ENCODE data around the gene GUCD1.
A peak's percentile ranks its signal among the peaks of the same experiment; 100 is the strongest.

GUCD1 gene

DNA sequence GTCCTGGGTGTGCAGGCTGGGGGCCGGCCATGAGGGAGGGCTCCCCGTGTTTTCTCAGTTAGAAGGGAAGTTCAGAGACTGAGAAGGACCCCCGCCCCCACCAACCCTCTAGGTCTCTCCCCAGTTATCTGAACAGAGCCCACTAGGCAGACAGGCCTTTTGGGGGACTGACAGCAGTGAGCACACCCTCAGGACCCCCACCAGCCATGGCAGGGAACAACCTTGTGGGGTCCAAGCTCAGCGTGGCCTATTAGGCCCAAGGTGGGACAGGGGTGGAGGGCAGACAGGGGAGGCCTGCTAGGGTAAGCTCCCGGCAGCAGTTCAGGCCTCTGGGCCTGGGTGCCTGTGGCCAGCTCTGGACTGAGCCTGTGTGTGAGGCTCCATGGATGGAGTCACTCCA lies 32.3 kb upstream of the GUCD1 start:
- TF ChIP-seq, protein P1, sequence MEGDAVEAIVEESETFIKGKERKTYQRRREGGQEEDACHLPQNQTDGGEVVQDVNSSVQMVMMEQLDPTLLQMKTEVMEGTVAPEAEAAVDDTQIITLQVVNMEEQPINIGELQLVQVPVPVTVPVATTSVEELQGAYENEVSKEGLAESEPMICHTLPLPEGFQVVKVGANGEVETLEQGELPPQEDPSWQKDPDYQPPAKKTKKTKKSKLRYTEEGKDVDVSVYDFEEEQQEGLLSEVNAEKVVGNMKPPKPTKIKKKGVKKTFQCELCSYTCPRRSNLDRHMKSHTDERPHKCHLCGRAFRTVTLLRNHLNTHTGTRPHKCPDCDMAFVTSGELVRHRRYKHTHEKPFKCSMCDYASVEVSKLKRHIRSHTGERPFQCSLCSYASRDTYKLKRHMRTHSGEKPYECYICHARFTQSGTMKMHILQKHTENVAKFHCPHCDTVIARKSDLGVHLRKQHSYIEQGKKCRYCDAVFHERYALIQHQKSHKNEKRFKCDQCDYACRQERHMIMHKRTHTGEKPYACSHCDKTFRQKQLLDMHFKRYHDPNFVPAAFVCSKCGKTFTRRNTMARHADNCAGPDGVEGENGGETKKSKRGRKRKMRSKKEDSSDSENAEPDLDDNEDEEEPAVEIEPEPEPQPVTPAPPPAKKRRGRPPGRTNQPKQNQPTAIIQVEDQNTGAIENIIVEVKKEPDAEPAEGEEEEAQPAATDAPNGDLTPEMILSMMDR (IDR thresholded peaks at IDR 0.05; ENCODE audit: insufficient read depth, low read depth, low read length, missing control alignments): no peak
- DNase-seq (ENCODE audit: low read depth): no peak
- no peak overlapping the region for H3K4me3 ChIP-seq (ENCODE audit: low read length)

- no peak overlapping the region for H3K4me3 ChIP-seq (ENCODE audit: low read length)
- TF ChIP-seq, protein P1 (IDR thresholded peaks at IDR 0.05; ENCODE audit: insufficient read depth, low read depth, low read length, missing control alignments): no peak
- DNase-seq (ENCODE audit: low read depth): no peak
These were observed 31.1 kb upstream of the GUCD1 start for GRCh38 chr22:24585927-24586546.

- no peak overlapping the region for H3K4me3 ChIP-seq (ENCODE audit: low read length)
- no peak for DNase-seq (ENCODE audit: low read depth)
- TF ChIP-seq, protein P1 (IDR thresholded peaks at IDR 0.05; ENCODE audit: insufficient read depth, low read depth, low read length, missing control alignments): no peak
These were observed 30.5 kb upstream of the GUCD1 start for GRCh38 chr22:24585461-24585860.

- TF ChIP-seq, protein P1 (IDR thresholded peaks at IDR 0.05; ENCODE audit: insufficient read depth, low read depth, low read length, missing control alignments): no peak
- no peak overlapping the region for H3K4me3 ChIP-seq (ENCODE audit: low read length)
- DNase-seq (ENCODE audit: low read depth): no peak
These were observed 30.0 kb upstream of the GUCD1 start for GRCh38 chr22:24584871-24585411.

GRCh38 chr22:24584166-24584790 lies 29.3 kb upstream of the GUCD1 start:
- TF ChIP-seq, protein P1 (IDR thresholded peaks at IDR 0.05; ENCODE audit: insufficient read depth, low read depth, low read length, missing control alignments): no peak
- H3K4me3 ChIP-seq (ENCODE audit: low read length): no peak overlapping the region
- DNase-seq (ENCODE audit: low read depth): no peak

- peak; percentile 36 for DNase-seq (ENCODE audit: low read depth)
- TF ChIP-seq, protein P1 (IDR thresholded peaks at IDR 0.05; ENCODE audit: insufficient read depth, low read depth, low read length, missing control alignments): no peak
- H3K4me3 ChIP-seq (ENCODE audit: low read length): no peak overlapping the region
These were observed 28.6 kb upstream of the GUCD1 start for GRCh38 chr22:24583221-24584165.

Measured in epithelial cell of esophagus (primary cell).